Vagina (tissue), 2 donors: Measurements from ENCODE around the gene JMJD4.

Experiments used
- POLR2A ChIP-seq, 2 donors: fragments of 450-650 bp; IDR thresholded peaks; one replicate each; pipeline ENCODE4 v1.6.1; 2017; ENCODE audit warnings: antibody characterized with exemption in 2 of 2, mild to moderate bottlenecking in 2 of 2, moderate library complexity in 2 of 2
- POLR2AphosphoS5 ChIP-seq, 2 donors: sonication (generic); formaldehyde crosslinking; IDR thresholded peaks; one replicate each; pipeline ENCODE4 v1.9.0; 2017; ENCODE audit warnings: antibody characterized with exemption in 2 of 2, mild to moderate bottlenecking in 2 of 2, low read depth in 1 of 2; ENCODE audit not compliant: insufficient read depth in 1 of 2
- TF ChIP-seq, protein P1 (sequence below), 3 experiments: fragments of 450-650 bp in 2 of 3; fragments of 200-600 bp in 1 of 3; sonication (generic) in 1 of 3; IDR thresholded peaks; one replicate each; pipeline ENCODE4 v1.5.1; 2017 to 2019; ENCODE audit warnings: antibody characterized with exemption in 3 of 3, mild to moderate bottlenecking in 2 of 3, moderate library complexity in 2 of 3

DNA sequence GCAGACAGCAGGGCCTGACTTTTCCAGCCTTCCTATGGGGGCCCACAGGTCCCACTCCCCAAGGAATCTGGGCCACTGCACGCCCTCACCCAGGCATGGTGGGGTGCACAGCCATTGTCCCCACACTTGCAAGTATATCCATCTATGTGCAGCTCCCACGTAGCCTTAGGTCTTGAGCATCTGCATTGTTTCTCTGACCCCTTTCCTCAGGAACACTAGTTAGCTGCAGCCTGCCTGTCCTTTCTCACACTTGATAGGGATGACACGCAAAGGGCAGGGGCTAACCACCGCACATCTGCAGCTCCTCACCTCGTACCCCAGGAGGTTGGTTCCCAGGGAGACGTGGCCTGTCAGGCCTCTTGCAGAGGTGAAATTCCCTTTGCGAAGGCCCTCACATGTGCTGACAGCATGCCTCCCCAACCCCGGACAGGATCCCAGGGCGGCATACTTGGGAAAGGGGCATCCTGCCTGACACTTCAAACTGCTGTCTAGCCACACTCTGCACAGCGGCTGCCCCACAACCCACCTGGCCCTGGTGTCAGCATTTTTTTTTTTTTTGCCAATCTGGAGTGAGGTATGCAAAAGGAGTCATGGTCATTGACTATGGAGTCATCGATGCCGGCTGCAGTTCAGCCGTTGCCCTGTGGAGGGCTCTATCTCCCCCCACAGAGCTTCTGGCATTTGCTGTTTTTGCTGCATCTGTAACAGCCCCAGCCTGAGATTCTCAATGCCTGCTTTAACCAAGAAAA lies 5.0 kb downstream of the JMJD4 start:
- TF ChIP-seq, protein P1, sequence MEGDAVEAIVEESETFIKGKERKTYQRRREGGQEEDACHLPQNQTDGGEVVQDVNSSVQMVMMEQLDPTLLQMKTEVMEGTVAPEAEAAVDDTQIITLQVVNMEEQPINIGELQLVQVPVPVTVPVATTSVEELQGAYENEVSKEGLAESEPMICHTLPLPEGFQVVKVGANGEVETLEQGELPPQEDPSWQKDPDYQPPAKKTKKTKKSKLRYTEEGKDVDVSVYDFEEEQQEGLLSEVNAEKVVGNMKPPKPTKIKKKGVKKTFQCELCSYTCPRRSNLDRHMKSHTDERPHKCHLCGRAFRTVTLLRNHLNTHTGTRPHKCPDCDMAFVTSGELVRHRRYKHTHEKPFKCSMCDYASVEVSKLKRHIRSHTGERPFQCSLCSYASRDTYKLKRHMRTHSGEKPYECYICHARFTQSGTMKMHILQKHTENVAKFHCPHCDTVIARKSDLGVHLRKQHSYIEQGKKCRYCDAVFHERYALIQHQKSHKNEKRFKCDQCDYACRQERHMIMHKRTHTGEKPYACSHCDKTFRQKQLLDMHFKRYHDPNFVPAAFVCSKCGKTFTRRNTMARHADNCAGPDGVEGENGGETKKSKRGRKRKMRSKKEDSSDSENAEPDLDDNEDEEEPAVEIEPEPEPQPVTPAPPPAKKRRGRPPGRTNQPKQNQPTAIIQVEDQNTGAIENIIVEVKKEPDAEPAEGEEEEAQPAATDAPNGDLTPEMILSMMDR (IDR thresholded peaks at IDR 0.05) = peak in 2 of 3 experiments; percentile 23 to 58
- no peak for TF ChIP-seq POLR2A (IDR thresholded peaks at IDR 0.05)
- no peak for TF ChIP-seq POLR2AphosphoS5 (IDR thresholded peaks at IDR 0.05; ENCODE audit: insufficient read depth in 1 of 2, low read depth in 1 of 2)
